Measurements from ENCODE around the gene CENPM. TPM values are rescaled to one million over a fixed set of nuclear protein-coding genes. Genes with fewer than 3 reads are reported as not detected.
"Not testable (repeated sequence)": the region's sequence is repeated elsewhere in the genome, so short reads cannot be mapped to it uniquely, and the experiment has no call there.

CENPM gene
- total and polyA plus RNA-seq, 2 experiments from 2014 or later, result 50.0 to 61.6 TPM

GRCh38 chr22:41948928-41949296, 2.0 kb upstream of the CENPM start:
- H2AFZ ChIP-seq; H3K9me2 ChIP-seq (ENCODE audit: insufficient read depth); H4K20me1 ChIP-seq (replicated peaks; ENCODE audit: insufficient read depth); H3K27ac Mint-ChIP-seq; H3K4me3 Mint-ChIP-seq; H3K36me3 ChIP-seq (ENCODE audit: insufficient read depth); H3K9me3 Mint-ChIP-seq; ATAC-seq; H3K4me3 ChIP-seq; H3K4me2 ChIP-seq; DNase-seq (ENCODE audit: low spot score); H3K27me3 ChIP-seq (ENCODE audit: insufficient read depth); H3K27ac ChIP-seq (ENCODE audit: low read depth): not testable (repeated sequence)
- Histone ChIP-seq H3K4me1 (ENCODE audit: insufficient read depth) (peaks cover 31% of the 10 kb centered on the region), H3K79me2 (replicated peaks; ENCODE audit: insufficient read depth) (peaks cover 10% of the 10 kb centered on the region), H3F3A (replicated peaks; ENCODE audit: low read depth) (peaks cover 15% of the 10 kb centered on the region)
- H3K4me1 Mint-ChIP-seq, result peaks cover 29% of the 10 kb centered on the region
- H3K27me3 Mint-ChIP-seq (ENCODE audit: insufficient read depth, low read depth, poor library complexity), result peaks cover 24% of the 10 kb centered on the region
- peaks cover 19% of the 10 kb centered on the region for H3K36me3 Mint-ChIP-seq (ENCODE audit: low read depth)

GRCh38 chr22:41948142-41948541, 1.2 kb upstream of the CENPM start:
- no peak for TF ChIP-seq EZH2phosphoT487 (IDR thresholded peaks at IDR 0.05; ENCODE audit: unreplicated experiment)
- peaks cover 35% of the 10 kb centered on the region for H3K4me1 ChIP-seq (ENCODE audit: insufficient read depth)
- peaks cover 10% of the 10 kb centered on the region for H3K79me2 ChIP-seq (replicated peaks; ENCODE audit: insufficient read depth)
- H4K20me1 ChIP-seq (replicated peaks; ENCODE audit: insufficient read depth), result peaks cover 15% of the 10 kb centered on the region
- no peak overlapping the region for H2AFZ ChIP-seq
- peak overlapping the region; percentile 82; the same call in 1 of the 3 replicates for H3K4me3 Mint-ChIP-seq
- H3K4me2 ChIP-seq, result no peak overlapping the region
- no peak for DNase-seq (ENCODE audit: low spot score)
- H3K36me3 ChIP-seq (ENCODE audit: insufficient read depth), result 0 out of 2 replicates have a peak, but pooled peaks cover 4% of the 10 kb centered on the region
- no peak overlapping the region for H3K4me3 ChIP-seq
- ATAC-seq, result no peak
- H3K27me3 ChIP-seq (ENCODE audit: insufficient read depth), result 0 out of 2 replicates have a peak, but pooled peaks cover 3% of the 10 kb centered on the region
- H3K27ac ChIP-seq (ENCODE audit: low read depth), result no peak overlapping the region
- H3K27ac Mint-ChIP-seq, result no peak overlapping the region
- no peaks in the 10 kb centered on the region for H3K9me2 ChIP-seq (ENCODE audit: insufficient read depth)
- H3F3A ChIP-seq (replicated peaks; ENCODE audit: low read depth), result peaks cover 20% of the 10 kb centered on the region
- H3K27me3 Mint-ChIP-seq (ENCODE audit: insufficient read depth, low read depth, poor library complexity), result peaks cover 24% of the 10 kb centered on the region
- H3K36me3 Mint-ChIP-seq (ENCODE audit: low read depth), result peaks cover 27% of the 10 kb centered on the region
- no peaks in the 10 kb centered on the region for H3K9me3 Mint-ChIP-seq
- H3K4me1 Mint-ChIP-seq, result peaks cover 32% of the 10 kb centered on the region

GRCh38 chr22:41947424-41948080, 600 bp upstream of the CENPM start:
- Histone ChIP-seq H3K79me2 (replicated peaks; ENCODE audit: insufficient read depth) (peaks cover 10% of the 10 kb centered on the region), H4K20me1 (replicated peaks; ENCODE audit: insufficient read depth) (peaks cover 19% of the 10 kb centered on the region), H2AFZ (peak overlapping the region; percentile 14; the same call in 1 of the 2 replicates), H3K27ac (ENCODE audit: low read depth) (no peak overlapping the region), H3K4me2 (peak overlapping the region; percentile 90), H3K9me2 (ENCODE audit: insufficient read depth) (no peaks in the 10 kb centered on the region), H3K4me1 (ENCODE audit: insufficient read depth) (peaks cover 35% of the 10 kb centered on the region), H3F3A (replicated peaks; ENCODE audit: low read depth) (peaks cover 20% of the 10 kb centered on the region), H3K27me3 (ENCODE audit: insufficient read depth) (0 out of 2 replicates have a peak, but pooled peaks cover 3% of the 10 kb centered on the region), H3K36me3 (ENCODE audit: insufficient read depth) (0 out of 2 replicates have a peak, but pooled peaks cover 4% of the 10 kb centered on the region), H3K4me3 (peak overlapping the region; percentile 55)
- peaks cover 32% of the 10 kb centered on the region for H3K36me3 Mint-ChIP-seq (ENCODE audit: low read depth)
- ATAC-seq (no peak), DNase-seq (ENCODE audit: low spot score) (no peak)
- H3K27me3 Mint-ChIP-seq (ENCODE audit: insufficient read depth, low read depth, poor library complexity), result peaks cover 24% of the 10 kb centered on the region
- no peak overlapping the region for H3K27ac Mint-ChIP-seq
- peaks cover 32% of the 10 kb centered on the region for H3K4me1 Mint-ChIP-seq
- H3K9me3 Mint-ChIP-seq, result no peaks in the 10 kb centered on the region
- peak overlapping the region; percentile 82 for H3K4me3 Mint-ChIP-seq
- TF ChIP-seq CREB1 (CRISPR knock-in tag; IDR thresholded peaks at IDR 0.05; ENCODE audit: low read depth) (no peak), REST (IDR thresholded peaks at IDR 0.05; ENCODE audit: unreplicated experiment) (no peak), POLR2AphosphoS5 (IDR thresholded peaks at IDR 0.05; ENCODE audit: low read depth) (no peak)

All from GM23338 (cell line).